GM13977 (cell line): ENCODE results near the gene FAM162B.
"Not testable (repeated sequence)": the region's sequence is repeated elsewhere in the genome, so short reads cannot be mapped to it uniquely, and the experiment has no call there.

ENCODE experiments used
- DNase-seq: peaks from one replicate; pipeline ENCODE4 v3.0.0; 2012; ENCODE audit warnings: low spot score
- in situ Hi-C: fragments of 300-500 bp; cut with MboI; formaldehyde crosslinking; loops from one replicate; pipeline ENCODE4 v1.12.0; 2022; ENCODE audit warnings: low sequenced_read_pairs, low pct_unique_long_range_greater_than_20kb, mixed read lengths, inconsistent platforms; ENCODE audit not compliant: unreplicated experiment
- TF ChIP-seq, protein P1 (sequence below): IDR thresholded peaks from 2 replicates; pipeline ENCODE4 v1.5.1; 2012; ENCODE audit warnings: mild to moderate bottlenecking, control low read depth; ENCODE audit not compliant: insufficient read depth; ENCODE audit errors: extremely low read depth, missing control alignments

The FAM162B gene

DNA sequence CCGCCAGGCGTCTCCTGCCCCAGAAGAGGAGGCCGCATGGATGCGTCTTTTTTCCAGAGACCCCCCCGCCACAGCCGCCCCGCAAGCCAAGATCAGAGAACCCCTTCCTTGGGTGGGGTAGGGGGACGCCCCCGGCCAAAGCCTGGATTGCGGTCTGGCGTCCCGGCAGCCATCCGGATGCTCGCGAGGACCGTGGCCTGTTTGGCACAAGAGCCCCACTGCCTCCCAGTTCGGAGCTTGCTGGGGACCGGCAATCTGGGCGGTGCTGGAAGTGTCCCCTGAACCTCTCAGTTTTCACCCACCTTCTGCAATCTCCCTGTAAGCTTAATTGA lies 924 bp downstream of the FAM162B start:
- TF ChIP-seq, protein P1, sequence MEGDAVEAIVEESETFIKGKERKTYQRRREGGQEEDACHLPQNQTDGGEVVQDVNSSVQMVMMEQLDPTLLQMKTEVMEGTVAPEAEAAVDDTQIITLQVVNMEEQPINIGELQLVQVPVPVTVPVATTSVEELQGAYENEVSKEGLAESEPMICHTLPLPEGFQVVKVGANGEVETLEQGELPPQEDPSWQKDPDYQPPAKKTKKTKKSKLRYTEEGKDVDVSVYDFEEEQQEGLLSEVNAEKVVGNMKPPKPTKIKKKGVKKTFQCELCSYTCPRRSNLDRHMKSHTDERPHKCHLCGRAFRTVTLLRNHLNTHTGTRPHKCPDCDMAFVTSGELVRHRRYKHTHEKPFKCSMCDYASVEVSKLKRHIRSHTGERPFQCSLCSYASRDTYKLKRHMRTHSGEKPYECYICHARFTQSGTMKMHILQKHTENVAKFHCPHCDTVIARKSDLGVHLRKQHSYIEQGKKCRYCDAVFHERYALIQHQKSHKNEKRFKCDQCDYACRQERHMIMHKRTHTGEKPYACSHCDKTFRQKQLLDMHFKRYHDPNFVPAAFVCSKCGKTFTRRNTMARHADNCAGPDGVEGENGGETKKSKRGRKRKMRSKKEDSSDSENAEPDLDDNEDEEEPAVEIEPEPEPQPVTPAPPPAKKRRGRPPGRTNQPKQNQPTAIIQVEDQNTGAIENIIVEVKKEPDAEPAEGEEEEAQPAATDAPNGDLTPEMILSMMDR = no peak
- DNase-seq = no peak
- in situ Hi-C loops = no loop called here

DNA sequence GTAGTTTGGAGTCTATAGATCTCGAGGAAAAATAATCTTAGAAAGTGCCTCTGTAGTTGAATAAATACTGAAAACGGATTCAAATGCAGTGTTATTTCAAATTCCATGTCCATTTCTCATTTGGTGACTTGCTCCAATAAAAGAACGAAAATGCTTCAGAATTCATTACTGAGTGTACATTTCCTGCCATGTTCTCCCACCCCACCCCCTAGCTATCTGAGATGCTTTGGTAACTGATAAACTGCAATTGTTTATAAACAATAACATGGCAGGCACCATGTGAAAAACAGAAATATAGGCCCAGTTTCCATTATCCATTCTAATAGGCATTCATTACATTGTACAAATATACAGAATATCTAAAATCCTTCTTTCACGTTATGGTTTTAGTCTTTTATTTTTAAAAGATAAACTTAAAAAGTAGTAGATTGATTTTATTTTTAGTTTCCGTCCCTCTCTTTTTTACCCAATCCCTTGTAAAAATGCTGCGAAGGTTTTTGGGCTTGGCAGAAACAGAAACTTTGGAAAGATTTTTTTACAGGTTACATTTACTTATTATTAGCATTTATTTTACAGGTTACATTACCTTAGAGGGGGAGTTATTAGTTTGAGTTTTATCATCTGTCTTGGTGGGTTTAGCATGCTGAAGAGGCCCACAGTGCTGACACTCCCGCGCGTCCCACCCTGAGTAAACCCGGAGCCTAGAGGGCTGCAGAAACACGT lies 1.5 kb downstream of the FAM162B start:
- no peak for DNase-seq
- TF ChIP-seq, protein P1 = no peak
- in situ Hi-C loops = no loop called here

DNA sequence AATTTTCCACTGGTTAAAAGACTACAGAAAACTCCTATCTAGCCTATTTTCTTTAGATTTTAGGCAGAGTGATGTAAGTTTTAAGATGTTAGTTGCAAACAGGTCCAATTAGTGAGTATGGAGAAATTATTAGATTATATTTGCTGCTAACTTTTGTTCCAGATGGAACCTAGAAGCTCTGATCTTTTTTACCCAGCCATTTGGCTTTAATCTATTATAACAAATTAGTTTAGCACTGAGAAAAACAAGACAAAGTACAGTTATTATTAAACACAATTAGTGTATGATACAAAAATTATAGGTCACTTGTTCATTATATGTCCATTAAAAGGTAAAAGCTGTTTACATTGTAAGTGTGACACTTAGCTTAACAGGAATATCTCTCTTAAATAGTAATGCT lies 2.5 kb downstream of the FAM162B start:
- no peak for DNase-seq
- TF ChIP-seq, protein P1 = no peak
- in situ Hi-C loops = no loop called here

DNA sequence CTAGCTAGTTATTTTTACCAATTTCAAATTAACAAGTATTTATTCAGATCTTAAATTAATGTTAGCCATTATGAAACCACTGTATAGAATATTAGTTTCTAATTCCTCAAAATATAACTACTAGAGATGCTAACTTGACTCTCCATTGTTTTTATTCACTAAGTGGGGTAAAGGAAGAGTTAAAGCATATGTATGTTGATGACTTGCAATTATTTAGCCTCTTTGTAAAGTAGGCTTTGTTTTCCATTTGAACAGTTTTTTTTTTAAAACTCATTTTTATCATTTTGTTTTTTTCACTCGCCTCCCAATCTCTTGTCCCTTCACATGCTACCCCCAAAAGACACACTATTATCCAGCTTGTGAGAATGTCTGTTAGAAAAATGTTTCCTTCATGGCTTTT lies 3.3 kb downstream of the FAM162B start:
- in situ Hi-C loops = no loop called here
- DNase-seq = no peak

DNA sequence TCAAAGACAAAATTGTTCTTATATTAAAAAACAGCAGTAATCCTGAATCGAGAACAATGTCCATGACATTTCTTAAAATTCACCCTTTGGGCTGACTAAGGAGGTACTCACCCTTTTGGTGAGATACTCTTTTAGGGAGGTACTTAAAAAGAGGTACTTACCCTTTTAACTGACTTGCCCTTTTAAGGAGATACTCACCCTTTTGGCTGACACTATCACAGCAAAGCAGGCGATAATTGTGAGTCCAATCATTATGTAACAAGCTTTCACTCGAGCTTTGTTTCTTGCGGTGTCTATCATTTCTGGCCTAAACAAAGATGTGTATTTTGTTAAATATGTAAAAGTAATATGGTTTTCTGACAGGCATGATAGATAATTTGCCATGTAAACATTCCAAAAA lies 3.7 kb downstream of the FAM162B start:
- TF ChIP-seq, protein P1 = no peak
- in situ Hi-C loops = no loop called here
- no peak for DNase-seq

More for the DNA sequence above, 3.3 kb downstream of the FAM162B start:
- TF ChIP-seq, protein P1 = no peak

DNA sequence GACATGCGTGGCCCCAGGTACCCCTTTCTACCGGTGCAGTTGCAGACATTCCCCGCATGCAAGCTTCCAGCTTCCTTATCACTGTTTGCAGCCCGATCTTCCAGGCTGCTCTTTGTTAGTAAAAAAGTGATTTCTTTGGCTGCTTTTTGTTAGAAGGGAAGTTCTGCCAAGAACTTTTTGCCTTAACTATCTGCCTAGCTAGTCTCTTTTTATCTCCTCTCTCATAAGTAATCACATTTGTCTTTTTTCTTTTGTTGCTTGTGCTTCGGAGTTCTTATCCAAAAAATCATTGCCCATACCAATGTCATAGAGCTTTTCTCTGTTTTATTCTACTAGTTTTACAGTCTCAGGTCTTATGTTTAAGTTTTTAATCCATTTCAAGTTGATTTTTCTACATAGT lies 20.3 kb downstream of the FAM162B start:
- no peak for DNase-seq
- in situ Hi-C loops = no loop called here
- TF ChIP-seq, protein P1 = no peak

DNA sequence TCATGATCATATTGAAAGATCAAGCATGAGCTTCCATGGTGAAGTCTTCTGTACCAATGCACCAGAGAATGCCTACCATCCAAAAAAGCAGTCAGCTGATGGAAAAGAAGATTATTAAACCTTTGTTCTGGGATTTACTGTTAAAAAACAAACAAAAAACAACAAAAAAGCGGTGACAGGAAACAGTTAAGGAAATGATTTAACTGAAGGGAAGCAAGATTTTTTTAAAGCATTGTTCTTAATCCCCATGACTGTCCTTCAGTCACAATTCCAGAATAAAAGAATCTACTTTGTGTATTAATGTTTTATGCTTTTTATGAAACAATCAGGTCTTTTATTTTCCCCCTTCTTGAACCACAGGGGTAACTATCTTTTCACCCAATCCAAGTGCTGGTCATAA lies 23.9 kb downstream of the FAM162B start:
- DNase-seq = no peak
- TF ChIP-seq, protein P1 = no peak
- in situ Hi-C loops = no loop called here

DNA sequence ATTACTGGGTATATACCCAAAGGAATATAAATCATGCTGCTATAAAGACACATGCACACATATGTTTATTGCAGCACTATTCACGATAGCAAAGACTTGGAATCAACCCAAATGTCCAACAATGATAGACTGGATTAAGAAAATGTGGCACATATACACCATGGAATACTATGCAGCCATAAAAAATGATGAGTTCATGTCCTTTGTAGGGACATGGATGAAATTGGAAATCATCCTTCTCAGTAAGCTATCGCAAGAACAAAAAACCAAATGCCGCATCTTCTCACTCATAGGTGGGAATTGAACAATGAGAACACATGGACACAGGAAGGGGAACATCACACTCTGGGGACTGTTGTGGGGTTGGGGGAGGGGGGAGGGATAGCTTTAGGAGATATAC lies 25.0 kb downstream of the FAM162B start:
- in situ Hi-C loops, DNase-seq: not testable (repeated sequence)
